ENCODE data around the gene HSPA12B. TPM values are rescaled to one million over a fixed set of nuclear protein-coding genes. Genes with fewer than 3 reads are reported as not detected.

Gene HSPA12B
- total and polyA plus RNA-seq, 2 of the 8 experiments (the other 6 are each of a cell fraction or from before 2014, with no cell fraction given) = 2.2 to 4.3 TPM

DNA sequence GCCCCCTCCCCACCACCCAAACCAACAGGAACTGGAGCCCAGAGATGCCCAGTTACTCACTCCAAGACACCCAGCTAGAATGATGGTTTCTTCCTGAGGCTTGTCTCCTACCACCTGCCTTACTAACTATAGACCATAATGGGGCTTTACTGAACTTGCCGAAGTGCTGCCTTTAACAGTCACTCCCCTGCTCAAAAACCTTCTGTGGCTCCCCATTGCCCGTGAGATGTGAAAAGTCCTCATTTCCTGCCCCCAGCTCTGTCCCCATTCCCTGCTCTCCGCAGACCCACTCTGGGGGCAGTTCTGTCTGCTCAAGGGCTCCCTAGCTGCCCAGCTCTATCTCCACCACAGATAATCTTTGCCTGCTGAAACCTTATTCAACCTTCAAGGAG is 25.0 kb upstream of the HSPA12B start:
- H3K14ac ChIP-seq (ENCODE audit: insufficient read length) = no peak overlapping the region
- H3K23ac ChIP-seq (ENCODE audit: insufficient read length) = no peak overlapping the region
- no peak overlapping the region for H2BK20ac ChIP-seq (ENCODE audit: low read length)
- H4K91ac ChIP-seq (replicated peaks; ENCODE audit: insufficient read length, low read length) = no peak overlapping the region
- H3K4me2 ChIP-seq (ENCODE audit: insufficient read depth in 1 of 2, low read depth in 2 of 2, low read length in 2 of 2) = no peak overlapping the region
- CTCF ChIA-PET (ENCODE audit: partially characterized antibody) = interaction anchor here (0.7 to 45.1 kb wide), 10 partner anchors 7 to 144 kb away, joined by 3 to 1432 read pairs (median 3); partner anchors contain the start of genes ADAM33 and SIGLEC1
- TF ChIP-seq BACH1 (IDR thresholded peaks at IDR 0.05; ENCODE audit: low read length) (no peak), KDM1A (IDR thresholded peaks at IDR 0.05; ENCODE audit: borderline replicate concordance, low read length) (peak; percentile 71)
- no peaks in the 10 kb centered on the region for H3K79me1 ChIP-seq (ENCODE audit: low read depth, low read length)
- H2AFZ ChIP-seq (ENCODE audit: low read length) = no peak overlapping the region
- H3K9ac ChIP-seq (replicated peaks in 1 of 4; ENCODE audit: extremely low read depth in 1 of 4, low read depth in 3 of 4, low read length in 3 of 4) = no peak overlapping the region
- H3K27me3 ChIP-seq (replicated peaks in 1 of 4; ENCODE audit: control insufficient read depth in 3 of 4, extremely low read depth in 1 of 4, insufficient read depth in 3 of 4, low read length in 3 of 4) = no peaks in the 10 kb centered on the region; a peak in 1 of 7 replicates
- no peak for FAIRE-seq
- DNase-seq (ENCODE audit: low read depth in 1 of 2, low spot score in 2 of 2) = no peak
- H3K36me3 ChIP-seq (ENCODE audit: control insufficient read depth in 2 of 4, insufficient read depth in 4 of 4, low read length in 3 of 4) = no peaks in the 10 kb centered on the region
- no peak overlapping the region for H3K18ac ChIP-seq (ENCODE audit: extremely low read depth, low read length)
- H3K23me2 ChIP-seq (ENCODE audit: low read depth, low read length) = peaks cover 4% of the 10 kb centered on the region; the same call in 1 of the 2 replicates
- no peaks in the 10 kb centered on the region for H3K9me3 ChIP-seq (ENCODE audit: insufficient read depth in 2 of 2, low read depth in 1 of 2, low read length in 1 of 2)
- H3K4ac ChIP-seq (replicated peaks; ENCODE audit: insufficient read length, low read depth, low read length) = no peak overlapping the region
- WGBS, 2 experiments (ENCODE audit: extremely low coverage in 1 of 2, insufficient coverage in 1 of 2, insufficient read length in 1 of 2, insufficient replicate concordance in 2 of 2, low coverage in 1 of 2, low lambda C conversion rate in 2 of 2, missing lambda C conversion rate in 1 of 2) = 74% methylated on average over 3 of the region's 3 CpGs; no CpG with 5 or more reads in 1 of the 2 experiments
- H4K8ac ChIP-seq (ENCODE audit: extremely low read depth, insufficient read depth, low read length) = no peak overlapping the region
- POLR2A ChIA-PET (ENCODE audit: partially characterized antibody) = interaction anchor here (1.1 kb wide), 1 partner anchor 9 kb away, joined by 3 read pairs; no protein-coding TSS in a partner anchor
- H2BK12ac ChIP-seq (ENCODE audit: low read depth, low read length) = no peak overlapping the region
- H3K56ac ChIP-seq (replicated peaks; ENCODE audit: insufficient read length, low read depth, low read length) = no peak overlapping the region
- H2AK5ac ChIP-seq (ENCODE audit: low read depth, low read length) = no peak overlapping the region
- H3K4me1 ChIP-seq (replicated peaks in 1 of 4; ENCODE audit: control insufficient read depth in 3 of 4, insufficient read depth in 4 of 4, low read length in 3 of 4) = no peaks in the 10 kb centered on the region
- H3K79me2 ChIP-seq (ENCODE audit: control insufficient read depth in 1 of 2, insufficient read depth in 2 of 2, low read length in 2 of 2) = no peaks in the 10 kb centered on the region
- no peak overlapping the region for H4K5ac ChIP-seq (ENCODE audit: insufficient read length, low read depth, low read length)
- H2BK15ac ChIP-seq (ENCODE audit: low read length) = no peak overlapping the region
- H3K4me3 ChIP-seq (ENCODE audit: extremely low read depth in 1 of 4, insufficient read depth in 2 of 4, low read depth in 3 of 4, low read length in 4 of 4) = no peak overlapping the region
- no peak overlapping the region for H2BK5ac ChIP-seq (ENCODE audit: low read depth, low read length)
- H2BK120ac ChIP-seq (replicated peaks; ENCODE audit: low read depth, low read length) = no peak overlapping the region
- H3K27ac ChIP-seq (ENCODE audit: low read depth, low read length) = no peak overlapping the region
- no peaks in the 10 kb centered on the region for H4K20me1 ChIP-seq (replicated peaks in 1 of 2; ENCODE audit: control insufficient read depth in 1 of 2, insufficient read depth in 2 of 2, low read length in 2 of 2)

All from H1 (cell line).